Ishikawa (cell line): ENCODE measurements around the gene NR2E1.

Experiments used
- CEBPB ChIP-seq: IDR thresholded peaks from 2 replicates; pipeline ENCODE4 v1.6.1; 2012
- CREB1 ChIP-seq: IDR thresholded peaks from 2 replicates; pipeline ENCODE4 v1.6.1; 2012; ENCODE audit warnings: low read depth
- EGR1 ChIP-seq: IDR thresholded peaks from 2 replicates; pipeline ENCODE4 v1.6.1; 2012
- EP300 ChIP-seq: IDR thresholded peaks from 2 replicates; pipeline ENCODE4 v1.6.1; 2012; ENCODE audit warnings: borderline replicate concordance
- FOXM1 ChIP-seq: IDR thresholded peaks from 2 replicates; pipeline ENCODE4 v1.6.1; 2012; ENCODE audit warnings: low read depth, borderline replicate concordance
- NFIC ChIP-seq: IDR thresholded peaks from 2 replicates; pipeline ENCODE4 v1.6.1; 2012
- RAD21 ChIP-seq: IDR thresholded peaks from 2 replicates; pipeline ENCODE4 v1.6.1; 2012; ENCODE audit warnings: low read depth
- TAF1 ChIP-seq: IDR thresholded peaks from 2 replicates; pipeline ENCODE4 v1.6.1; 2012; ENCODE audit warnings: low read depth, mild to moderate bottlenecking
- TCF12 ChIP-seq: IDR thresholded peaks from 2 replicates; pipeline ENCODE4 v1.6.1; 2012; ENCODE audit warnings: low read depth
- TEAD4 ChIP-seq: IDR thresholded peaks from 2 replicates; pipeline ENCODE4 v1.6.1; 2012
- YY1 ChIP-seq: IDR thresholded peaks from 2 replicates; pipeline ENCODE4 v1.6.1; 2012; ENCODE audit warnings: low read depth
- ZBTB7A ChIP-seq: IDR thresholded peaks from 2 replicates; pipeline ENCODE4 v1.6.1; 2012; ENCODE audit warnings: low read depth
- TF ChIP-seq, protein P1 (sequence below): IDR thresholded peaks from 2 replicates; pipeline ENCODE4 v1.6.1; 2012
- TF ChIP-seq, protein P2 (sequence below): IDR thresholded peaks from 2 replicates; pipeline ENCODE4 v1.6.1; 2012; ENCODE audit warnings: low read depth, mild to moderate bottlenecking
- TF ChIP-seq, protein P3 (sequence below): IDR thresholded peaks from 2 replicates; pipeline ENCODE4 v1.6.1; 2012

Gene NR2E1

DNA sequence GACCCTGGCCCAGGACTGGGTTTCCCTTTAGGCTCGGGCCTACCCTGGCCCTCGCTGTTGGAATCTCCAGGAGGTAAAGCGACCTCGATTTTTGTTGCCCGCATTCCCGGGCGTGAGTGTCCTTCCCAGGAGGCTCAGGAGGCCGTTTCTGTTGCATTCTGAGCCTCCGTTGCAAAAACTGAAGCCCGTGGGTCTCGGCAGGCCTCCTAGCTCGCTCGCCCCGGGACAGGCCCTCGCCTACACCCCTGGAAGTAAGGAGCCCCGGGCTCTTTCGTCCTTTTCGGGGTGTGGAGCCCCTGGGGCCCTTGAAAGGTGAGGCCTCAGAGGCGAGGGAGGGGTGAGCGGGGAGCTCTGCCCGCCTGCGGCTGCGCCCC is 2.3 kb downstream of the NR2E1 start:
- TF ChIP-seq FOXM1, result no peak
- TF ChIP-seq CREB1, result no peak
- no peak for TF ChIP-seq NFIC

DNA sequence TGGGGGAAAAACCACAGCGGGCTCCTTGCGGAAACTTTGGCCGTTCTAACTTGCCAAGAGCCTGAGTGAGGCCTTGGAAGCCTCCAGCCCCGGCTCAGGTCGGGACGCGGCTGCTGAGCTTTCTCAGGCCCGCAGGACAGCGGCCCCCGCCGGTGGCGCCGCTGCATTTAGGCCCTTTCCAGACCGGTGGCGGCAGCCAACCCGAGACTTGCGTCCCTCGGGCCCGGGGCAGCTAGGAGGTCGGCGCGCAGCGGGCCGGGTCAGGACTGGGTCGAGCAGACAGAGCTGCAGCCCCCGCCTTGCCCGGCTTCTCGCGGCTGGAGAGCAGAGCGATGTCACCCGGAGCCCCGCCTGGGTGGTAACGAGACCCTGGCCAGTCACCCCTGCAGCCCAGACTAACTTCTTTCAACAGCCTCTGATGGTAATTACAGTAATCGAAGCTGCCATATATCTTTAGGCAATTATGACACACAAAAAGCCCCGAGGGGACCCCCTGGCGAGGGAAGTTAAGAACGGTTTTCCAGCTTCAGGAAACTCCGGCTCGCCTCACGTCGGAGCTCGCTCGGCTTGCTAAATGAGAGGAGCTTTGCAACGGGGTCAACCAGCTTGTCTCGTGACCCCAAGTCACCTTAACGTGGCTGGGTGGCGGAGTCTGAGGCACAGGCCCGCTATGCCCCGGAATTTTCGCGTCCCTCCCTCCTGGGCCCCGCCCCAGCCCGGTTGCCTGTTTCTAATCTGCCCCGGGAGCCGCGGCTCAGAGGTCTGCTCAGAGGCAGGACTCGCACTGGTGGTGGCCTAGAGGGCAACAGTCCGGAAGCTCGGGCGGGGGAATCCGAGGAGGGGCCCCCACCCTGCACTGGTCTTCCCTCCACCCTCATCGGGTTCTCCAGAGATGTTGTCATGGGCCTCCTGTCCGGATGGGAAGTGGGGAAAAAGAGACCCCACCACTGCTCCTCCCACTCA is 3.0 kb downstream of the NR2E1 start:
- no peak for TF ChIP-seq CREB1
- TF ChIP-seq, protein P1, sequence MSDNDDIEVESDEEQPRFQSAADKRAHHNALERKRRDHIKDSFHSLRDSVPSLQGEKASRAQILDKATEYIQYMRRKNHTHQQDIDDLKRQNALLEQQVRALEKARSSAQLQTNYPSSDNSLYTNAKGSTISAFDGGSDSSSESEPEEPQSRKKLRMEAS, result no peak
- no peak for TF ChIP-seq RAD21
- no peak for TF ChIP-seq TEAD4
- TF ChIP-seq TCF12, result no peak
- TF ChIP-seq CEBPB, result no peak
- TF ChIP-seq ZBTB7A, result no peak
- TF ChIP-seq, protein P2, sequence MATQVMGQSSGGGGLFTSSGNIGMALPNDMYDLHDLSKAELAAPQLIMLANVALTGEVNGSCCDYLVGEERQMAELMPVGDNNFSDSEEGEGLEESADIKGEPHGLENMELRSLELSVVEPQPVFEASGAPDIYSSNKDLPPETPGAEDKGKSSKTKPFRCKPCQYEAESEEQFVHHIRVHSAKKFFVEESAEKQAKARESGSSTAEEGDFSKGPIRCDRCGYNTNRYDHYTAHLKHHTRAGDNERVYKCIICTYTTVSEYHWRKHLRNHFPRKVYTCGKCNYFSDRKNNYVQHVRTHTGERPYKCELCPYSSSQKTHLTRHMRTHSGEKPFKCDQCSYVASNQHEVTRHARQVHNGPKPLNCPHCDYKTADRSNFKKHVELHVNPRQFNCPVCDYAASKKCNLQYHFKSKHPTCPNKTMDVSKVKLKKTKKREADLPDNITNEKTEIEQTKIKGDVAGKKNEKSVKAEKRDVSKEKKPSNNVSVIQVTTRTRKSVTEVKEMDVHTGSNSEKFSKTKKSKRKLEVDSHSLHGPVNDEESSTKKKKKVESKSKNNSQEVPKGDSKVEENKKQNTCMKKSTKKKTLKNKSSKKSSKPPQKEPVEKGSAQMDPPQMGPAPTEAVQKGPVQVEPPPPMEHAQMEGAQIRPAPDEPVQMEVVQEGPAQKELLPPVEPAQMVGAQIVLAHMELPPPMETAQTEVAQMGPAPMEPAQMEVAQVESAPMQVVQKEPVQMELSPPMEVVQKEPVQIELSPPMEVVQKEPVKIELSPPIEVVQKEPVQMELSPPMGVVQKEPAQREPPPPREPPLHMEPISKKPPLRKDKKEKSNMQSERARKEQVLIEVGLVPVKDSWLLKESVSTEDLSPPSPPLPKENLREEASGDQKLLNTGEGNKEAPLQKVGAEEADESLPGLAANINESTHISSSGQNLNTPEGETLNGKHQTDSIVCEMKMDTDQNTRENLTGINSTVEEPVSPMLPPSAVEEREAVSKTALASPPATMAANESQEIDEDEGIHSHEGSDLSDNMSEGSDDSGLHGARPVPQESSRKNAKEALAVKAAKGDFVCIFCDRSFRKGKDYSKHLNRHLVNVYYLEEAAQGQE, result no peak
- no peak for TF ChIP-seq YY1
- TF ChIP-seq EGR1, result no peak
- TF ChIP-seq FOXM1, result no peak
- TF ChIP-seq TAF1, result no peak
- TF ChIP-seq NFIC, result no peak
- TF ChIP-seq, protein P3, sequence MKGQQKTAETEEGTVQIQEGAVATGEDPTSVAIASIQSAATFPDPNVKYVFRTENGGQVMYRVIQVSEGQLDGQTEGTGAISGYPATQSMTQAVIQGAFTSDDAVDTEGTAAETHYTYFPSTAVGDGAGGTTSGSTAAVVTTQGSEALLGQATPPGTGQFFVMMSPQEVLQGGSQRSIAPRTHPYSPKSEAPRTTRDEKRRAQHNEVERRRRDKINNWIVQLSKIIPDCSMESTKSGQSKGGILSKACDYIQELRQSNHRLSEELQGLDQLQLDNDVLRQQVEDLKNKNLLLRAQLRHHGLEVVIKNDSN, result no peak
- no peak for TF ChIP-seq EP300

DNA sequence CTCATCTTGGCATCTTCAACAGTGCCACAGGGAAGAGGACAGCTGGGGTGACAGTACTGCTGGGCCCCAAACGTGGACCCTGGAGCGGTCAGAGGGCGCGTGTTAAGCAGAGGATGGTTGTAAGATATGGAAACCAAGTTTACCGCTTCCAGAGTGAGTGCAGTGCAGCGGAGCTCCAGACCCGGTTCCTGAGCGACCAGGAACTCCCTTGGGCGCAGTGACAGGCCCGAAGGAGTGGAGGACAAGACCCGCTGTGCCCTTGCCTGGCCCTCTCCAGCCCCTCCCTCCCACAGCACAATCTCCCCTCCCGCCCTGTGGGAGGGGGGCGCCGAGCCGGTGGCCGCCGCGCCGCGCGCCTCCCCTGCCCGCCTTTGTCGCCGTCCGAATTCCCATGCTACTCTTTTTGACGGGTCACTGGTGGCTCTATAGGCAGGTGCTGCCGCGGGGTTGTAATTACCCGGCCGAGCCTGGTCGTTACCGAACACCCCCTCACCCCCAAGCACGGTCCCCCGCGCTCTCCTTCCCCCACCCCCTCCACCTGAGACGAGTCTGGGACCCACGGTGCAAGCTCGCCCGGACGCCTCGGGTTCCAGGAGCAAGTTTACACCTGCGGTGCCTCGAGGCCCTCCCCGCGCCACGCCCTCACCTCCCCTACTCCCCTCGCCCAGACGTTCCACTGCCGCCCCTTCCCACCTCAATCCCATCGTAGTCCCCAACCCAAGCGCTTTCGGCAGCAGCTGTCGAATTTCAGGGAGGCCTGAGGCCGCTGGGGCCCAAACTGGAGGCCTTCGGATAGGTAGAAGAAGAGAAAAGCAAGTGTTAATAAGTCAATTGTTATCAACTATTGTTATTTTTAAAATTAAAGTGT is 3.9 kb downstream of the NR2E1 start:
- TF ChIP-seq ZBTB7A (no peak), CREB1 (no peak), FOXM1 (no peak), TAF1 (no peak), CEBPB (no peak), EGR1 (no peak), NFIC (no peak), RAD21 (no peak), TCF12 (no peak), TEAD4 (no peak), EP300 (no peak)
- TF ChIP-seq, protein P3, result no peak
- TF ChIP-seq, protein P2, result no peak
- TF ChIP-seq, protein P1, result no peak

DNA sequence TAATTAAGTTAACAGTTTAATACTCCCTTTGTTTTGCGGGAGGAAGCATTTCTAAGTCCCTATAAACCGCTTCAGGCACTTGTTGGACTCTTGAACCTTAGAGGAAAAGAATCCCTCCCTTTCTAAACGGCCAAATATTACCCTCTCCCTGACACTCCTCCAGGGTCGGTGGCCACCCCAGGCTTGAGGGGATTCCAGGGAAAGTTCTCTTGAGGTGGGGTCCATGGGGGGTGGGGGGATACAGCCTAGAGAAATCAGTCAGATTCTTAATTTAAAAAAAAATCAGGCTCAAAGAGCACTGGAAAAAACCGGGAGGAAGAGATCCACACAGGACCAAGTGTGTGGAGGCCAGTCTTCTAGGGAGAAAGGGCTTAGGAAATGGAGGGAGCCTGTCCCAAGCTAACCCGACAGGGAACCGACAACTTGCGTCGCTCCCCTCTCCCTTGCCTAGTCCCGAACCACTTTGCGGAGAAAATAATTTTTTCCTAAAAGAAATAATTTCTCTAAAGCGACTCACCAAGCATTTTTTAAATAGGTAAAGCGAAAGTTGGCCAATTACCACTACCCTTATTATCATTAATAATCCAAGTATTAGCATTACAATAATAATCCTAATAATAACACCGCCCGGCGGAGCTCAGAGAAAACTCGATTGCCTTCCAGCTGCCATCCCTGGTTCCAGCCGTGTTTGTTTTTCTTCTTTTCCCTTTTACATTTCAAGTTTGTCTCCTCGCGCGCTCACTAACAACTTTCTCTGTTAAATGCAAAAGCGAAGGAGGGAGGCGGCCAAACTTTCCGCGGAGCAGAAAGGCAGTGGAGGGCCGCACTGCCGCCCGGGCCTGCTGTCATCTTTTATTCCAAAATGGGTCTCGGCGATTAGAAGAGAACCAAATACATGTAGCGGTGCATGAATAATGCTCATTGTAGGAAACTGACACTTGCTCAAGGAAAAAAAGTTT is 4.8 kb downstream of the NR2E1 start:
- TF ChIP-seq CEBPB (no peak), NFIC (no peak), FOXM1 (no peak), TEAD4 (no peak), EP300 (no peak), TAF1 (no peak), ZBTB7A (no peak), CREB1 (no peak)
- TF ChIP-seq, protein P2, result no peak
- TF ChIP-seq, protein P3, result no peak
- TF ChIP-seq, protein P1, result no peak
